H9 (cell line): ENCODE measurements around the gene KIF5A. TPM values are rescaled to one million over a fixed set of nuclear protein-coding genes. Genes with fewer than 3 reads are reported as not detected.
"Not testable (repeated sequence)": the region's sequence is repeated elsewhere in the genome, so short reads cannot be mapped to it uniquely, and the experiment has no call there.

Source experiments
- DNase-seq: peaks from one replicate; pipeline ENCODE4 v3.0.0-alpha.2; 2017
- H2AFZ ChIP-seq: one replicate; pipeline ENCODE4 v1.6.1; 2013; ENCODE audit warnings: mild to moderate bottlenecking, low read length, control low read depth, moderate library complexity
- H2AK5ac ChIP-seq: 2 replicates; pipeline ENCODE4 v1.6.1; 2013; ENCODE audit warnings: low read length, control low read depth, mixed read lengths; ENCODE audit not compliant: insufficient read length
- H2BK120ac ChIP-seq: one replicate; pipeline ENCODE4 v1.6.1; 2013; ENCODE audit warnings: low read depth, mild to moderate bottlenecking, low read length, control low read depth, inconsistent platforms; ENCODE audit not compliant: poor library complexity, severe bottlenecking
- H2BK12ac ChIP-seq: 2 replicates; pipeline ENCODE4 v1.6.1; 2013; ENCODE audit warnings: low read length, control low read depth, mixed read lengths, low read depth; ENCODE audit not compliant: insufficient read length
- H2BK15ac ChIP-seq: 2 replicates; pipeline ENCODE4 v1.6.1; 2013; ENCODE audit warnings: low read depth, low read length, control low read depth
- H2BK20ac ChIP-seq: one replicate; pipeline ENCODE4 v1.6.1; 2013; ENCODE audit warnings: low read depth, mild to moderate bottlenecking, low read length, control low read depth, inconsistent platforms; ENCODE audit not compliant: poor library complexity, severe bottlenecking
- H2BK5ac ChIP-seq: 2 replicates; pipeline ENCODE4 v1.6.1; 2013; ENCODE audit warnings: low read length, control low read depth, mixed read lengths; ENCODE audit not compliant: insufficient read length
- H3K14ac ChIP-seq: 2 replicates; pipeline ENCODE4 v1.6.1; 2013; ENCODE audit warnings: low read length, control low read depth; ENCODE audit not compliant: insufficient read depth
- H3K18ac ChIP-seq: 2 replicates; pipeline ENCODE4 v1.6.1; 2013; ENCODE audit warnings: low read depth, mild to moderate bottlenecking, mixed read lengths, low read length, control low read depth; ENCODE audit not compliant: insufficient read length
- H3K23ac ChIP-seq: 2 replicates; pipeline ENCODE4 v1.6.1; 2013; ENCODE audit warnings: low read length, control low read depth, mixed read lengths, low read depth; ENCODE audit not compliant: insufficient read length
- H3K23me2 ChIP-seq: 2 replicates; pipeline ENCODE4 v1.6.1; 2013; ENCODE audit warnings: low read depth, mild to moderate bottlenecking, mixed read lengths, low read length, control low read depth; ENCODE audit not compliant: insufficient read length, poor library complexity, severe bottlenecking
- H3K27ac ChIP-seq: 2 replicates; pipeline ENCODE4 v1.5.1; 2013; ENCODE audit warnings: low read length, control low read depth, mixed read lengths, low read depth; ENCODE audit not compliant: insufficient read length
- H3K27me3 ChIP-seq: 2 replicates; pipeline ENCODE4 v1.6.1; 2013; ENCODE audit warnings: low read length, control low read depth, inconsistent platforms; ENCODE audit not compliant: insufficient read depth
- H3K4ac ChIP-seq: 2 replicates; pipeline ENCODE4 v1.6.1; 2013; ENCODE audit warnings: low read depth, mild to moderate bottlenecking, control low read depth, inconsistent platforms, low read length, moderate library complexity
- H3K4me1 ChIP-seq: 2 replicates; pipeline ENCODE4 v1.6.1; 2013; ENCODE audit warnings: low read length, control low read depth, inconsistent platforms; ENCODE audit not compliant: insufficient read depth
- H3K4me2 ChIP-seq: 2 replicates; pipeline ENCODE4 v1.6.1; 2013; ENCODE audit warnings: low read length, control low read depth, mixed read lengths; ENCODE audit not compliant: insufficient read length, insufficient read depth
- H3K56ac ChIP-seq: 2 replicates; pipeline ENCODE4 v1.6.1; 2013; ENCODE audit warnings: low read depth, mild to moderate bottlenecking, mixed read lengths, low read length, control low read depth; ENCODE audit not compliant: insufficient read length
- H3K79me1 ChIP-seq: 2 replicates; pipeline ENCODE4 v1.6.1; 2013; ENCODE audit warnings: low read depth, mild to moderate bottlenecking, moderate library complexity, low read length, control low read depth, inconsistent platforms; ENCODE audit not compliant: insufficient read depth, poor library complexity, severe bottlenecking
- H3K79me2 ChIP-seq: 2 replicates; pipeline ENCODE4 v1.6.1; 2013; ENCODE audit warnings: low read length, control low read depth, inconsistent platforms; ENCODE audit not compliant: insufficient read depth
- H3K9ac ChIP-seq: 2 replicates; pipeline ENCODE4 v1.6.1; 2013; ENCODE audit warnings: low read length, control low read depth, mixed read lengths; ENCODE audit not compliant: insufficient read length; ENCODE audit errors: extremely low read depth
- H3K9me3 ChIP-seq: one replicate; pipeline ENCODE4 v1.6.1; 2013; ENCODE audit warnings: low read depth, low read length, inconsistent platforms; ENCODE audit not compliant: control insufficient read depth
- H3T11ph ChIP-seq: one replicate; pipeline ENCODE4 v1.6.1; 2013; ENCODE audit warnings: mild to moderate bottlenecking, low read length, control low read depth, inconsistent platforms
- H4K20me1 ChIP-seq: one replicate; pipeline ENCODE4 v1.6.1; 2013; ENCODE audit not compliant: control insufficient read depth, insufficient read length, insufficient read depth
- H4K5ac ChIP-seq: 2 replicates; pipeline ENCODE4 v1.6.1; 2013; ENCODE audit warnings: low read depth, mild to moderate bottlenecking, mixed read lengths, low read length, control low read depth; ENCODE audit not compliant: insufficient read length
- H4K8ac ChIP-seq: replicated peaks from 2 replicates; pipeline ENCODE4 v1.6.1; 2013; ENCODE audit warnings: low read length, control low read depth, mixed read lengths, low read depth; ENCODE audit not compliant: insufficient read length
- H4K91ac ChIP-seq: 2 replicates; pipeline ENCODE4 v1.6.1; 2013; ENCODE audit warnings: low read depth, mild to moderate bottlenecking, moderate library complexity, mixed read lengths, low read length, control low read depth; ENCODE audit not compliant: insufficient read length
- H3K27ac Mint-ChIP-seq, 3 experiments: 2 replicates in 2 of 3; 3 replicates in 1 of 3; pipeline ENCODE4 v1.8.0; 2020 to 2021; ENCODE audit warnings: mixed read lengths in 3 of 3, mild to moderate bottlenecking in 1 of 3, moderate library complexity in 1 of 3
- H3K27me3 Mint-ChIP-seq: 2 replicates; pipeline ENCODE4 v1.8.0; 2021; ENCODE audit warnings: low read depth, mild to moderate bottlenecking, moderate library complexity, mixed read lengths
- H3K36me3 Mint-ChIP-seq, 3 experiments: 2 replicates in 2 of 3; 3 replicates in 1 of 3; pipeline ENCODE4 v1.8.0; 2020 to 2021; ENCODE audit warnings: low read depth in 3 of 3, mixed read lengths in 3 of 3; ENCODE audit not compliant: insufficient read depth in 1 of 3
- H3K4me1 Mint-ChIP-seq, 2 experiments: 2 replicates each; pipeline ENCODE4 v1.8.0; 2020; ENCODE audit warnings: mixed read lengths in 2 of 2
- H3K4me3 Mint-ChIP-seq, 2 experiments: 2 replicates in 1 of 2; 3 replicates in 1 of 2; pipeline ENCODE4 v1.8.0; 2020 to 2021; ENCODE audit warnings: mild to moderate bottlenecking in 2 of 2, mixed read lengths in 2 of 2, moderate library complexity in 1 of 2
- H3K9me3 Mint-ChIP-seq, 2 experiments: 2 replicates in 1 of 2; 3 replicates in 1 of 2; pipeline ENCODE4 v1.8.0; 2020; ENCODE audit warnings: mild to moderate bottlenecking in 2 of 2, mixed read lengths in 2 of 2, moderate library complexity in 1 of 2
- CTCF ChIP-seq: fragments of 200-600 bp; sonication (generic); conservative IDR thresholded peaks from 3 replicates; pipeline ENCODE4 v1.8.0; 2021; ENCODE audit warnings: antibody characterized with exemption, mild to moderate bottlenecking
- WGBS: extraction: QIAGEN DNeasy Blood & Tissue Kit; methylation state at CpG from one replicate; pipeline ENCODE4 v1.1.7; 2013; ENCODE audit warnings: missing lambda C conversion rate, low lambda C conversion rate, mixed read lengths; ENCODE audit not compliant: insufficient read length; ENCODE audit errors: extremely low coverage; 5-methylcytosine and 5-hydroxymethylcytosine counted together
- total RNA-seq: library from RNA; stranded (reverse); gene quantifications from 2 replicates; pipeline ENCODE4 v1.2.1, GENCODE V29; 2021

The KIF5A gene
- total RNA-seq, 1 experiment from 2014 or later, result 18.5 TPM

GRCh38 chr12:57500213-57500612 lies 49.6 kb upstream of the KIF5A start:
- no peak overlapping the region for H2BK5ac ChIP-seq
- H3K4me2 ChIP-seq, result no peak overlapping the region

GRCh38 chr12:57502311-57502969 lies 47.4 kb upstream of the KIF5A start:
- H3K27me3 Mint-ChIP-seq, H3K9me3 Mint-ChIP-seq, H3K56ac ChIP-seq, H2AFZ ChIP-seq, H3K23ac ChIP-seq, H3K27ac ChIP-seq, H4K8ac ChIP-seq, H3K27me3 ChIP-seq, H3K4me1 Mint-ChIP-seq, H3K18ac ChIP-seq, H3K9me3 ChIP-seq, H3K4me1 ChIP-seq, H3K14ac ChIP-seq, H3K23me2 ChIP-seq, H3K4ac ChIP-seq, H2AK5ac ChIP-seq, H2BK12ac ChIP-seq, H2BK20ac ChIP-seq, H3K79me1 ChIP-seq, H3K4me3 Mint-ChIP-seq, H3K27ac Mint-ChIP-seq, H4K20me1 ChIP-seq, H3K9ac ChIP-seq, H2BK15ac ChIP-seq, H4K5ac ChIP-seq, H3K79me2 ChIP-seq, DNase-seq, H2BK120ac ChIP-seq, H2BK5ac ChIP-seq, H3T11ph ChIP-seq, H4K91ac ChIP-seq, H3K4me2 ChIP-seq: not testable (repeated sequence)
- H3K36me3 Mint-ChIP-seq, result peaks cover 78 to 90% (median 85%) of the 10 kb centered on the region in 3 experiments
- WGBS, result no CpG with 5 or more reads among the region's 22 CpGs

More at GRCh38 chr12:57500213-57500612, 49.6 kb upstream of the KIF5A start:
- no peak overlapping the region for H2BK12ac ChIP-seq
- H3K27me3 ChIP-seq, result no peaks in the 10 kb centered on the region
- H2AK5ac ChIP-seq, result no peak overlapping the region
- H2BK120ac ChIP-seq, result no peak overlapping the region
- no peak overlapping the region for H3K4me3 Mint-ChIP-seq
- peaks cover 83 to 97% (median 89%) of the 10 kb centered on the region in 3 experiments for H3K36me3 Mint-ChIP-seq
- no peaks in the 10 kb centered on the region for H3K79me1 ChIP-seq
- no peaks in the 10 kb centered on the region for H4K20me1 ChIP-seq
- H3K4me1 Mint-ChIP-seq, result peaks cover 0 to 2% of the 10 kb centered on the region in 2 experiments; a peak in 2 of 4 replicates
- no peaks in the 10 kb centered on the region for H3K23me2 ChIP-seq
- no peak overlapping the region for H2AFZ ChIP-seq
- no peak overlapping the region for H3K23ac ChIP-seq
- DNase-seq, result no peak
- peaks cover 0 to 3% of the 10 kb centered on the region in 2 experiments; a peak in 1 of 5 replicates for H3K9me3 Mint-ChIP-seq
- no peak overlapping the region for H3K56ac ChIP-seq
- H3K9ac ChIP-seq, result no peak overlapping the region
- H2BK15ac ChIP-seq, result no peak overlapping the region
- no peak overlapping the region for H3K27ac ChIP-seq
- H4K91ac ChIP-seq, result no peak overlapping the region
- H3K27me3 Mint-ChIP-seq, result no peaks in the 10 kb centered on the region
- no peak overlapping the region for H3T11ph ChIP-seq
- no peak overlapping the region; a peak in 1 of 7 replicates for H3K27ac Mint-ChIP-seq
- no peak overlapping the region for H4K5ac ChIP-seq
- H3K14ac ChIP-seq, result no peak overlapping the region
- no CpG with 5 or more reads among the region's 11 CpGs for WGBS
- no peaks in the 10 kb centered on the region for H3K4me1 ChIP-seq
- H3K9me3 ChIP-seq, result no peaks in the 10 kb centered on the region
- H3K4ac ChIP-seq, result no peak overlapping the region
- no peak overlapping the region for H2BK20ac ChIP-seq
- no peak for TF ChIP-seq CTCF
- H3K18ac ChIP-seq, result no peak overlapping the region
- H3K79me2 ChIP-seq, result no peaks in the 10 kb centered on the region
- H4K8ac ChIP-seq, result no peak overlapping the region
